HepG2 (cell line): Measurements from ENCODE around the gene CFAP221. TPM values are rescaled to one million over a fixed set of nuclear protein-coding genes. Genes with fewer than 3 reads are reported as not detected.

Experiments
- ARID5B ChIP-seq: IDR thresholded peaks from 2 replicates; pipeline ENCODE4 v1.4.0; 2020; ENCODE audit warnings: mild to moderate bottlenecking, missing genetic modification reagents
- BRCA1 ChIP-seq: sonication (generic); formaldehyde crosslinking; IDR thresholded peaks from 2 replicates; pipeline ENCODE4 v1.4.0; 2020; ENCODE audit warnings: missing genetic modification reagents
- FOSL2 ChIP-seq: sonication (generic); formaldehyde crosslinking; IDR thresholded peaks from 2 replicates; pipeline ENCODE4 v1.4.0; 2020; ENCODE audit warnings: missing genetic modification reagents
- GLI4 ChIP-seq: sonication (generic); formaldehyde crosslinking; IDR thresholded peaks from 2 replicates; pipeline ENCODE4 v1.5.1; 2020; ENCODE audit warnings: missing genetic modification reagents, mild to moderate bottlenecking, moderate library complexity, borderline replicate concordance
- KLF16 ChIP-seq, 2 experiments: sonication (generic) in 1 of 2; formaldehyde crosslinking in 1 of 2; IDR thresholded peaks; 2 replicates each; pipeline versions ENCODE4 v1.6.1 to v1.8.0; 2016 to 2023; ENCODE audit warnings: missing genetic modification reagents in 2 of 2, missing compliant biosample characterization in 1 of 2
- MAFK ChIP-seq, 2 experiments: IDR thresholded peaks in 1 of 2; conservative IDR thresholded peaks in 1 of 2; 2 replicates each; pipeline ENCODE4 v1.6.1; 2011; ENCODE audit warnings: improper control_type of control experiment in 2 of 2, low read length in 2 of 2
- NR2F6 ChIP-seq, 2 experiments: IDR thresholded peaks; 2 replicates each; pipeline ENCODE4 v1.6.1; 2016; ENCODE audit warnings: antibody characterized with exemption in 1 of 2, mild to moderate bottlenecking in 1 of 2
- RARA ChIP-seq: IDR thresholded peaks from 2 replicates; pipeline ENCODE4 v1.6.1; 2016; ENCODE audit warnings: missing genetic modification reagents, missing compliant biosample characterization
- RBAK ChIP-seq: sonication (generic); formaldehyde crosslinking; IDR thresholded peaks from 2 replicates; pipeline ENCODE4 v1.5.1; 2020; ENCODE audit warnings: mild to moderate bottlenecking, missing genetic modification reagents
- SNAI1 ChIP-seq: sonication (generic); formaldehyde crosslinking; IDR thresholded peaks from 2 replicates; pipeline ENCODE4 v1.5.0; 2020; ENCODE audit warnings: mild to moderate bottlenecking, missing genetic modification reagents, borderline replicate concordance
- TARDBP ChIP-seq: sonication (generic); formaldehyde crosslinking; IDR thresholded peaks from 2 replicates; pipeline ENCODE4 v1.8.0; 2022; ENCODE audit warnings: mild to moderate bottlenecking, missing genetic modification reagents
- TOPORS ChIP-seq: sonication (generic); formaldehyde crosslinking; IDR thresholded peaks from 2 replicates; pipeline ENCODE4 v1.8.0; 2023; ENCODE audit warnings: mild to moderate bottlenecking, missing genetic modification reagents
- ZBTB43 ChIP-seq: sonication (generic); formaldehyde crosslinking; conservative IDR thresholded peaks from 2 replicates; pipeline ENCODE4 v1.4.0; 2020; ENCODE audit warnings: missing genetic modification reagents
- ZNF501 ChIP-seq: sonication (generic); formaldehyde crosslinking; IDR thresholded peaks from 2 replicates; pipeline ENCODE4 v1.5.1; 2020; ENCODE audit warnings: mild to moderate bottlenecking, moderate library complexity, missing genetic modification reagents
- ZNF562 ChIP-seq: sonication (generic); formaldehyde crosslinking; IDR thresholded peaks from 2 replicates; pipeline ENCODE4 v1.8.0; 2022; ENCODE audit warnings: missing genetic modification reagents, borderline replicate concordance
- ZNF614 ChIP-seq: IDR thresholded peaks from 2 replicates; pipeline ENCODE4 v1.6.1; 2018; ENCODE audit warnings: missing biosample characterization, missing genetic modification reagents, inconsistent platforms, borderline replicate concordance
- ZNF660 ChIP-seq: sonication (generic); formaldehyde crosslinking; IDR thresholded peaks from 2 replicates; pipeline ENCODE4 v1.5.1; 2020; ENCODE audit warnings: mild to moderate bottlenecking, low read depth, missing genetic modification reagents, borderline replicate concordance
- ZNF749 ChIP-seq: sonication (generic); formaldehyde crosslinking; IDR thresholded peaks from 2 replicates; pipeline ENCODE4 v1.8.0; 2022; ENCODE audit warnings: mild to moderate bottlenecking, missing genetic modification reagents, moderate library complexity, borderline replicate concordance
- ZNF777 ChIP-seq: sonication (generic); formaldehyde crosslinking; IDR thresholded peaks from 2 replicates; pipeline ENCODE4 v1.4.0; 2020; ENCODE audit warnings: missing genetic modification reagents
- polyA plus RNA-seq, 8 experiments: library from polyadenylated mRNA; depleted of rRNA in 3 of 8; stranded (reverse) in 7 of 8; unstranded in 1 of 8; fragments of >200 nt; fragmentation: Illumina TruSeq in 4 of 8; extraction: Trizol in 4 of 8; gene quantifications; 2 replicates each; pipeline versions ENCODE4 v1.2.1 to v1.2.3, GENCODE V29; 2011 to 2016; ENCODE audit warnings: low read depth in 4 of 8, missing spikeins in 1 of 8, mixed read lengths in 1 of 8; ENCODE audit not compliant: insufficient read depth in 1 of 8
- total RNA-seq, 5 experiments: library from RNA; depleted of rRNA; stranded (reverse); fragments of >200 nt; fragmentation: Illumina TruSeq; extraction: Trizol; gene quantifications; 2 replicates each; pipeline ENCODE4 v1.2.3, GENCODE V29; 2016; ENCODE audit warnings: low read depth in 1 of 5
- TF ChIP-seq, protein P1 (sequence below): sonication (generic); formaldehyde crosslinking; IDR thresholded peaks from 2 replicates; pipeline ENCODE4 v1.8.1; 2023; ENCODE audit warnings: mild to moderate bottlenecking, moderate library complexity, missing genetic modification reagents
- TF ChIP-seq, protein P2 (sequence below): sonication (generic); formaldehyde crosslinking; IDR thresholded peaks from 2 replicates; pipeline ENCODE4 v1.4.0; 2020; ENCODE audit warnings: missing genetic modification reagents

The CFAP221 gene
- total and polyA plus RNA-seq, 2 of the 13 experiments (the other 11 are each of a cell fraction or from before 2014, with no cell fraction given) = not detected

- TF ChIP-seq ZNF660 (CRISPR knock-in tag) (no peak), GLI4 (no peak), FOSL2 (CRISPR knock-in tag) (no peak), RBAK (CRISPR knock-in tag) (no peak), ZBTB43 (CRISPR knock-in tag) (no peak), MAFK (conservative IDR thresholded peaks at IDR 0.05 in 1 of 2, IDR thresholded peaks at IDR 0.05 in 1 of 2; ENCODE audit: low read length in 2 of 2) (no peak), NR2F6 (IDR thresholded peaks at IDR 0.05) (peak; percentile 41; the same call in 1 of the 2 replicates), NR2F6 (CRISPR knock-in tag; IDR thresholded peaks at IDR 0.05) (peak; percentile 68; the same call in 1 of the 2 replicates), ZNF749 (no peak), TARDBP (CRISPR knock-in tag) (peak; percentile 55; the same call in 1 of the 2 replicates), TOPORS (CRISPR knock-in tag) (no peak), KLF16 (CRISPR knock-in tag; IDR thresholded peaks at IDR 0.05) (no peak), SNAI1 (CRISPR knock-in tag) (no peak), ZNF501 (peak; percentile 49), ZNF562 (CRISPR knock-in tag) (no peak), BRCA1 (CRISPR knock-in tag) (no peak), ARID5B (CRISPR knock-in tag) (no peak; the same call in 1 of the 2 replicates), ZNF614 (CRISPR knock-in tag) (no peak), ZNF777 (CRISPR knock-in tag) (peak; percentile 64; the same call in 1 of the 2 replicates), RARA (CRISPR knock-in tag) (no peak)
- TF ChIP-seq, protein P1, sequence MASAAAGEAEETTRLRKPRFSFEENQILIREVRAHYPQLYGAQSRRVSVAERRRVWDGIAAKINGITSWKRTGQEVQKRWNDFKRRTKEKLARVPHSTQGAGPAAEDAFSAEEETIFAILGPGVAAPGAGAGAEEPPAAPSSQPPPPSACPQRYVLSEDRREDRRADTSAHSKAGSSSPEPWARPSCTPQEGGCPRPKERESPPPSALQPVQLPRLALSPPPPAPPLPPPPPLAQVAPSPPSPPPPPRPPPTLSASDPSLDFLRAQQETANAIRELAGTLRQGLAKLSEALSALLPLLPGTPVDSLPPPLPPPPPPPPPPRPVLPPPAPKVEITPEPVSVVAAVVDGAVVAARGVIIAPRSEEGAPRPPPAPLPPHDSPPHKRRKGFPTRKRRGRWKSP (CRISPR knock-in tag) = peak; percentile 63; the same call in 1 of the 2 replicates
- TF ChIP-seq, protein P2, sequence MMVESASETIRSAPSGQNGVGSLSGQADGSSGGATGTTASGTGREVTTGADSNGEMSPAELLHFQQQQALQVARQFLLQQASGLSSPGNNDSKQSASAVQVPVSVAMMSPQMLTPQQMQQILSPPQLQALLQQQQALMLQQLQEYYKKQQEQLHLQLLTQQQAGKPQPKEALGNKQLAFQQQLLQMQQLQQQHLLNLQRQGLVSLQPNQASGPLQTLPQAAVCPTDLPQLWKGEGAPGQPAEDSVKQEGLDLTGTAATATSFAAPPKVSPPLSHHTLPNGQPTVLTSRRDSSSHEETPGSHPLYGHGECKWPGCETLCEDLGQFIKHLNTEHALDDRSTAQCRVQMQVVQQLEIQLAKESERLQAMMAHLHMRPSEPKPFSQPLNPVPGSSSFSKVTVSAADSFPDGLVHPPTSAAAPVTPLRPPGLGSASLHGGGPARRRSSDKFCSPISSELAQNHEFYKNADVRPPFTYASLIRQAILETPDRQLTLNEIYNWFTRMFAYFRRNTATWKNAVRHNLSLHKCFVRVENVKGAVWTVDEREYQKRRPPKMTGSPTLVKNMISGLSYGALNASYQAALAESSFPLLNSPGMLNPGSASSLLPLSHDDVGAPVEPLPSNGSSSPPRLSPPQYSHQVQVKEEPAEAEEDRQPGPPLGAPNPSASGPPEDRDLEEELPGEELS = no peak; the same call in 1 of the 2 replicates
Observed at GRCh38 chr2:119544075-119544938, at the start of gene CFAP221 (continued).
